ENCODE measurements around the gene MFF. TPM values are rescaled to one million over a fixed set of nuclear protein-coding genes. Genes with fewer than 3 reads are reported as not detected.
A peak's percentile ranks its signal among the peaks of the same experiment; 100 is the strongest.

The MFF gene
- total and polyA plus RNA-seq, 7 donors, result 63.8 to 143 (median 75.0) TPM

- no peaks in the 10 kb centered on the region for H3K9me3 ChIP-seq
- no peak overlapping the region for H3K4me3 ChIP-seq
- ATAC-seq (no peak), DNase-seq (no peak)
- H3K4me1 ChIP-seq, result no peaks in the 10 kb centered on the region
- intact Hi-C loops (cut with DNase I), result no loop called here
- H3K27me3 ChIP-seq (ENCODE audit: insufficient read depth in 3 of 3, low read length in 2 of 3), result no peaks in the 10 kb centered on the region
- TF ChIP-seq, protein P1, sequence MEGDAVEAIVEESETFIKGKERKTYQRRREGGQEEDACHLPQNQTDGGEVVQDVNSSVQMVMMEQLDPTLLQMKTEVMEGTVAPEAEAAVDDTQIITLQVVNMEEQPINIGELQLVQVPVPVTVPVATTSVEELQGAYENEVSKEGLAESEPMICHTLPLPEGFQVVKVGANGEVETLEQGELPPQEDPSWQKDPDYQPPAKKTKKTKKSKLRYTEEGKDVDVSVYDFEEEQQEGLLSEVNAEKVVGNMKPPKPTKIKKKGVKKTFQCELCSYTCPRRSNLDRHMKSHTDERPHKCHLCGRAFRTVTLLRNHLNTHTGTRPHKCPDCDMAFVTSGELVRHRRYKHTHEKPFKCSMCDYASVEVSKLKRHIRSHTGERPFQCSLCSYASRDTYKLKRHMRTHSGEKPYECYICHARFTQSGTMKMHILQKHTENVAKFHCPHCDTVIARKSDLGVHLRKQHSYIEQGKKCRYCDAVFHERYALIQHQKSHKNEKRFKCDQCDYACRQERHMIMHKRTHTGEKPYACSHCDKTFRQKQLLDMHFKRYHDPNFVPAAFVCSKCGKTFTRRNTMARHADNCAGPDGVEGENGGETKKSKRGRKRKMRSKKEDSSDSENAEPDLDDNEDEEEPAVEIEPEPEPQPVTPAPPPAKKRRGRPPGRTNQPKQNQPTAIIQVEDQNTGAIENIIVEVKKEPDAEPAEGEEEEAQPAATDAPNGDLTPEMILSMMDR (IDR thresholded peaks at IDR 0.05), result no peak
- WGBS, 3 donors, result 77 to 80% (median 80%) methylated on average over 7 of the region's 7 CpGs
- H3K27ac ChIP-seq, result no peak overlapping the region
- H3K36me3 ChIP-seq (ENCODE audit: insufficient read depth in 1 of 2, low read depth in 1 of 2), result peaks cover 2 to 75% of the 10 kb centered on the region in 2 donors
Measured at GRCh38 chr2:227347117-227347516, 22.1 kb downstream of the MFF start.

DNA sequence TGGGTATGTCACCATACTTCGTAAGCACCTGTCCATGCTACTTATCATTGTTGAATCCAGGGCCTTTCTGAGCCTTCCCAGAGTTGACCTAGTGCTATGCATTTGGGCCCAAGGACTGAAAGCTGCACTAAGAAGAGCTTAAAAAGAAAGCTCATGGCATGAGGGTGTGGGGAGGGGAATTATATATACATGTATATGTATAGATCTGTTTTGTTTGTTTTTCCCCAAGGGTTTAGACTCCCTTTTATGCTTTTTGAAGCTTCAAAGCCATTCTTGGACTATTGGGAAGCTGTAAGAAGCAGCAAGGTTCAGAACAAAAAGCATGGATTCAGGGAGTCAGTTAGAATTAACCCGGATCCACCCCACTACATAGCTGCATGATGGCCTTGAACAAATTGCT is 23.3 kb downstream of the MFF start:
- Histone ChIP-seq H3K27ac (no peak overlapping the region), H3K4me1 (no peaks in the 10 kb centered on the region), H3K9me3 (no peaks in the 10 kb centered on the region), H3K27me3 (ENCODE audit: insufficient read depth in 3 of 3, low read length in 2 of 3) (no peaks in the 10 kb centered on the region), H3K4me3 (no peak overlapping the region), H3K36me3 (ENCODE audit: insufficient read depth in 1 of 2, low read depth in 1 of 2) (peaks cover 0 to 74% of the 10 kb centered on the region in 2 donors)
- WGBS, 3 donors, result 93 to 98% (median 97%) methylated on average over 2 of the region's 2 CpGs
- TF ChIP-seq, protein P1 (IDR thresholded peaks at IDR 0.05), result no peak
- no peak for ATAC-seq
- intact Hi-C loops (cut with DNase I), result no loop called here
- no peak for DNase-seq

DNA sequence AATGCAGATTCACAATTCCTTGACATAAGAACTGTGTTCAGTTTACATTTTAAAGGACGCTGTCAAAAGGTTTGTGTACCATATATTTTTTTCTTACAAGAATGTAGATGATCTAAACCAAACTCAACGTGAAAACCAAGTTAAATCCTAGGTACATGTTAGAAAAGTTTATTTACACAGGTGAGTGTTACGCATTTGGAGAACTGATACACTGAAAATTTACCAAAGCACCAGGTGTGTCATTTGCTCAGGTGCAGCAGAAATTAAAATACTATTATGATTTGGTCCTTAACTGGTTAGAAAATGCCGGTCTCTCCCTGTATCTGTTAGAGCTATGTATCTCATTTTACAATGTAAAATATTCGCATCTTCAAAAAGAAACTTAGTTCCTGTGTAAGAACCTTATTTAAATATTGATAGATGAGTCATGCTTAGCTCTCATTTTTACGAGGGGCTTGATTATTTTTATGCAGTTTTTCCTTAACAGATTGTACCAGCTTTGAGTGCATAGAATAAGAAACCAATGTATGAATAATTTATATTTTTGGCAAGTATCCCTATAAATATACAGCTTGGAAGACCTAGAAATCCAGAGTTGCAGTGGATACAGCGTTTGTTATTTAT is 25.1 kb downstream of the MFF start:
- no peak overlapping the region for H3K27ac ChIP-seq
- no peak for DNase-seq
- intact Hi-C loops (cut with DNase I), result no loop called here
- no peak for ATAC-seq
- H3K27me3 ChIP-seq (ENCODE audit: insufficient read depth in 3 of 3, low read length in 2 of 3), result no peaks in the 10 kb centered on the region
- 94 to 97% (median 97%) methylated on average over 7 of the region's 7 CpGs for WGBS, 3 donors
- no peak overlapping the region for H3K4me3 ChIP-seq
- peaks cover 0 to 59% of the 10 kb centered on the region in 2 donors for H3K36me3 ChIP-seq (ENCODE audit: insufficient read depth in 1 of 2, low read depth in 1 of 2)
- TF ChIP-seq, protein P1 (IDR thresholded peaks at IDR 0.05), result no peak
- no peaks in the 10 kb centered on the region for H3K9me3 ChIP-seq
- no peaks in the 10 kb centered on the region for H3K4me1 ChIP-seq

GRCh38 chr2:227351639-227352038 is 26.6 kb downstream of the MFF start:
- Histone ChIP-seq H3K9me3 (no peaks in the 10 kb centered on the region), H3K4me3 (no peak overlapping the region), H3K36me3 (ENCODE audit: insufficient read depth in 1 of 2, low read depth in 1 of 2) (peaks cover 6 to 60% of the 10 kb centered on the region in 2 donors), H3K27ac (no peak overlapping the region), H3K4me1 (no peaks in the 10 kb centered on the region), H3K27me3 (ENCODE audit: insufficient read depth in 3 of 3, low read length in 2 of 3) (no peaks in the 10 kb centered on the region)
- WGBS, 3 donors, result 73 to 88% (median 77%) methylated on average over 4 of the region's 4 CpGs
- ATAC-seq, result no peak
- intact Hi-C loops (cut with DNase I), result no loop called here
- TF ChIP-seq, protein P1 (IDR thresholded peaks at IDR 0.05), result no peak
- no peak for DNase-seq

GRCh38 chr2:227360351-227360750 is 35.3 kb downstream of the MFF start:
- WGBS, 3 donors, result 47 to 50% (median 50%) methylated on average over 5 of the region's 5 CpGs
- TF ChIP-seq, protein P1 (IDR thresholded peaks at IDR 0.05), result no peak

More at GRCh38 chr2:227360351-227360750, 35.3 kb downstream of the MFF start:
- no peaks in the 10 kb centered on the region for H3K9me3 ChIP-seq
- intact Hi-C loops (cut with DNase I), result no loop called here
- no peaks in the 10 kb centered on the region for H3K27me3 ChIP-seq (ENCODE audit: insufficient read depth in 3 of 3, low read length in 2 of 3)
- ATAC-seq (peak in 2 of 4 donors; percentile 21 to 46), DNase-seq (no peak)
- H3K36me3 ChIP-seq (ENCODE audit: insufficient read depth in 1 of 2, low read depth in 1 of 2), result peaks cover 6 to 59% of the 10 kb centered on the region in 2 donors
- H3K27ac ChIP-seq, result no peak overlapping the region
- no peaks in the 10 kb centered on the region for H3K4me1 ChIP-seq
- H3K4me3 ChIP-seq, result no peak overlapping the region
